GM19468 (cell line): Measurements from ENCODE around the gene AHSP.
"Not testable (repeated sequence)": the region's sequence is repeated elsewhere in the genome, so short reads cannot be mapped to it uniquely, and the experiment has no call there.

Experiments used
- ATAC-seq: cut with Tn5 transposase; IDR thresholded peaks from one replicate; pipeline ENCODE4 v1.9.1; 2021; ENCODE audit warnings: mild to moderate bottlenecking, moderate library complexity, moderate number of reproducible peaks; ENCODE audit not compliant: unreplicated experiment; ENCODE audit errors: extremely low read depth

The AHSP gene

GRCh38 chr16:31527734-31528274 is at the start of gene AHSP:
AHSP (plus strand) TSS chr16:31527900; CDS start chr16:31528140, 240 bp downstream.
- ATAC-seq: no peak

GRCh38 chr16:31478956-31479355 is 48.7 kb upstream of the AHSP start:
- ATAC-seq: no peak

GRCh38 chr16:31479751-31480150 is 47.9 kb upstream of the AHSP start:
- no peak for ATAC-seq

GRCh38 chr16:31480851-31481536 is 46.7 kb upstream of the AHSP start:
- ATAC-seq: no peak

- ATAC-seq: no peak
Observed at GRCh38 chr16:31483081-31483480, 44.6 kb upstream of the AHSP start, which contains the start of gene SLC5A2. SLC5A2 (plus strand) TSS chr16:31483123; CDS start chr16:31483137, 14 bp downstream.

- ATAC-seq: not testable (repeated sequence)
Observed at GRCh38 chr16:31484048-31484447, 43.7 kb upstream of the AHSP start.

- no peak for ATAC-seq
Observed at GRCh38 chr16:31484491-31485171, 43.1 kb upstream of the AHSP start.

GRCh38 chr16:31485571-31485970 is 42.1 kb upstream of the AHSP start:
- ATAC-seq: no peak

- ATAC-seq: no peak
Observed at GRCh38 chr16:31486045-31486444, 41.7 kb upstream of the AHSP start.

GRCh38 chr16:31487071-31487719 is 40.5 kb upstream of the AHSP start:
- ATAC-seq: no peak

- peak; percentile 87 for ATAC-seq
Observed at GRCh38 chr16:31487720-31488467, 39.8 kb upstream of the AHSP start.

- no peak for ATAC-seq
Observed at GRCh38 chr16:31488468-31489297, 39.0 kb upstream of the AHSP start.

- no peak for ATAC-seq
Observed at GRCh38 chr16:31489298-31489564, 38.5 kb upstream of the AHSP start.

- ATAC-seq: no peak
Observed at GRCh38 chr16:31489616-31490584, 37.8 kb upstream of the AHSP start.

- ATAC-seq: no peak
Observed at GRCh38 chr16:31491778-31492418, 35.8 kb upstream of the AHSP start.

- no peak for ATAC-seq
Observed at GRCh38 chr16:31493506-31494125, 34.1 kb upstream of the AHSP start.

- ATAC-seq: no peak
Observed at GRCh38 chr16:31496670-31497069, 31.0 kb upstream of the AHSP start.

- ATAC-seq: no peak
Observed at GRCh38 chr16:31498493-31498892, 29.2 kb upstream of the AHSP start.
